Osteocyte (in vitro differentiated cells): Measurements from ENCODE around the gene NCAPG2. TPM values are rescaled to one million over a fixed set of nuclear protein-coding genes. Genes with fewer than 3 reads are reported as not detected.

Experiments
- DNase-seq: peaks from one replicate; pipeline ENCODE4 v3.0.0; 2021; ENCODE audit warnings: mixed read lengths; ENCODE audit not compliant: unreplicated experiment; ENCODE audit errors: extremely low spot score
- H3K27ac Mint-ChIP-seq: one replicate; pipeline ENCODE4 v1.8.0; 2021; ENCODE audit warnings: mild to moderate bottlenecking, mixed read lengths; ENCODE audit not compliant: unreplicated experiment
- H3K27me3 Mint-ChIP-seq: one replicate; pipeline ENCODE4 v1.8.0; 2021; ENCODE audit warnings: mixed read lengths; ENCODE audit not compliant: unreplicated experiment
- H3K36me3 Mint-ChIP-seq: one replicate; pipeline ENCODE4 v1.8.0; 2021; ENCODE audit warnings: mixed read lengths; ENCODE audit not compliant: unreplicated experiment
- H3K4me1 Mint-ChIP-seq: one replicate; pipeline ENCODE4 v1.8.0; 2021; ENCODE audit warnings: mixed read lengths; ENCODE audit not compliant: unreplicated experiment
- H3K4me3 Mint-ChIP-seq: one replicate; pipeline ENCODE4 v1.8.0; 2021; ENCODE audit warnings: mild to moderate bottlenecking, moderate library complexity, mixed read lengths; ENCODE audit not compliant: unreplicated experiment
- H3K9me3 Mint-ChIP-seq: one replicate; pipeline ENCODE4 v1.8.0; 2021; ENCODE audit warnings: mixed read lengths; ENCODE audit not compliant: unreplicated experiment
- total RNA-seq: library from RNA; stranded (reverse); gene quantifications from 2 replicates; pipeline ENCODE4 v1.2.1, GENCODE V29; 2021
- TF ChIP-seq, protein P1 (sequence below): fragments of 200-600 bp; sonication (generic); IDR thresholded peaks from 2 replicates; pipeline ENCODE4 v1.5.0; 2021; ENCODE audit warnings: antibody characterized with exemption, mild to moderate bottlenecking, moderate library complexity

NCAPG2 gene
- total RNA-seq, 1 donor from 2014 or later: 19.9 TPM

DNA sequence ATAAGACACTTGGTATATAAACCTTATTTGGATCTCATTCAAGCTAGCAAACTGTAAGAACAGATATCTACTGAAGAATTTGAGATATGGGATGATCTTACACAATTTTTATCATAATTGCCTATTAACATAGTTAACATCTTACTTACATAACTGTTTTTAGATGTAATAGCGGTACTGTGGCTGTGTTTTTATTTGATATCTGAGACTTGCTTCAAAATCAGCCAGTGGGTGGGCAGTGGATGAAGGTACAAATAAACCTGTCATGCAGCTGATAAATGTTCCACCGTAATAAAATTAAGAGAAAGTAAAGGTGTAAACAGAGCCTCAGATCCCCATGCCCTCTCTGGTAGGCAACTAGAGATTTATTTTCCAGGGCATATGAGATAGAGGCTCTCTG lies 88.6 kb downstream of the NCAPG2 start:
- DNase-seq: peak; percentile 17
- H3K4me1 Mint-ChIP-seq: peaks cover 18% of the 10 kb centered on the region
- no peak overlapping the region for H3K4me3 Mint-ChIP-seq
- H3K27ac Mint-ChIP-seq: no peak overlapping the region
- no peaks in the 10 kb centered on the region for H3K9me3 Mint-ChIP-seq
- no peaks in the 10 kb centered on the region for H3K36me3 Mint-ChIP-seq
- no peaks in the 10 kb centered on the region for H3K27me3 Mint-ChIP-seq
- TF ChIP-seq, protein P1, sequence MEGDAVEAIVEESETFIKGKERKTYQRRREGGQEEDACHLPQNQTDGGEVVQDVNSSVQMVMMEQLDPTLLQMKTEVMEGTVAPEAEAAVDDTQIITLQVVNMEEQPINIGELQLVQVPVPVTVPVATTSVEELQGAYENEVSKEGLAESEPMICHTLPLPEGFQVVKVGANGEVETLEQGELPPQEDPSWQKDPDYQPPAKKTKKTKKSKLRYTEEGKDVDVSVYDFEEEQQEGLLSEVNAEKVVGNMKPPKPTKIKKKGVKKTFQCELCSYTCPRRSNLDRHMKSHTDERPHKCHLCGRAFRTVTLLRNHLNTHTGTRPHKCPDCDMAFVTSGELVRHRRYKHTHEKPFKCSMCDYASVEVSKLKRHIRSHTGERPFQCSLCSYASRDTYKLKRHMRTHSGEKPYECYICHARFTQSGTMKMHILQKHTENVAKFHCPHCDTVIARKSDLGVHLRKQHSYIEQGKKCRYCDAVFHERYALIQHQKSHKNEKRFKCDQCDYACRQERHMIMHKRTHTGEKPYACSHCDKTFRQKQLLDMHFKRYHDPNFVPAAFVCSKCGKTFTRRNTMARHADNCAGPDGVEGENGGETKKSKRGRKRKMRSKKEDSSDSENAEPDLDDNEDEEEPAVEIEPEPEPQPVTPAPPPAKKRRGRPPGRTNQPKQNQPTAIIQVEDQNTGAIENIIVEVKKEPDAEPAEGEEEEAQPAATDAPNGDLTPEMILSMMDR: no peak

DNA sequence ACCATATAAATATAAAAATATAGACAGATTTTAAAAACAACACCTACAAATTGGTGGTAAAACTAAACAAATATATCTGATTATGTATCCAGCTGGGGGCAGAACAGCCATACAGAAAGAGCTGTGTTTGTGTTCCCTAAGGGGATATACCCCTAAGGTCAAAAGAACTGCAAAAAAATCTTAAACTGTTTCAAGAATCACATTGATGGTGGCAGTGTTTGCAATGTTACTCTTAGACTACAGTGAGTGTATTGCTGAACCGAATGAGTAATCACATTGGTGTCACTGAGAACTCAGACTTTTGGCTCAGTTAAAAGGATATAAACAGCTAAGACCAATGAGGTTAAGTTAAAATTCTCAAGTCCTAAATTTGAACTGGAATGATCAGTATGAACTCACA lies 89.9 kb downstream of the NCAPG2 start:
- no peak overlapping the region for H3K4me3 Mint-ChIP-seq
- no peak overlapping the region for H3K27ac Mint-ChIP-seq
- no peaks in the 10 kb centered on the region for H3K36me3 Mint-ChIP-seq
- DNase-seq: no peak
- TF ChIP-seq, protein P1: peak; percentile 24
- peaks cover 18% of the 10 kb centered on the region for H3K4me1 Mint-ChIP-seq
- H3K9me3 Mint-ChIP-seq: no peaks in the 10 kb centered on the region
- H3K27me3 Mint-ChIP-seq: no peaks in the 10 kb centered on the region

DNA sequence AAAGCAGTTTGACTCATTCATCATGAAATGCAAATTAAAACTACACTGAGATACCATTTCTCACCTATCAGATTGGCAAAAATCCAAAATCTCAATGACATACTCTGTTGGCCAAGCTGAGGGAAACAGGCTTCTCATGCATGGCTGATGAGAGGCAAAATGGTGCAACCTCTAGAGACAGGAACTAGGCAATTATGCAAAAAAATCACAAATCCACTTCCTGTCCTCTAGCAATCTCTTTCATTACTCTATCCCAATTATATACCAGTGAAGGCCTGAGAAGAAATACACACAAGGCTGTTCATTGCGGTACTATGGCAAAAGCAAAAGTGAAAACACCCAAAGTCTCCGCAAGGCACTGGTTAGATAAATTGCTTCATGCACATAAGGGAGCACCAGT lies 91.1 kb downstream of the NCAPG2 start:
- H3K36me3 Mint-ChIP-seq: no peaks in the 10 kb centered on the region
- H3K27ac Mint-ChIP-seq: no peak overlapping the region
- peaks cover 18% of the 10 kb centered on the region for H3K4me1 Mint-ChIP-seq
- TF ChIP-seq, protein P1: no peak
- H3K4me3 Mint-ChIP-seq: no peak overlapping the region
- no peak for DNase-seq
- no peaks in the 10 kb centered on the region for H3K9me3 Mint-ChIP-seq
- no peaks in the 10 kb centered on the region for H3K27me3 Mint-ChIP-seq

GRCh38 chr7:158612546-158612945 lies 92.1 kb downstream of the NCAPG2 start:
- Mint-ChIP-seq H3K9me3 (no peaks in the 10 kb centered on the region), H3K27me3 (no peaks in the 10 kb centered on the region), H3K4me1 (peaks cover 15% of the 10 kb centered on the region), H3K27ac (no peak overlapping the region), H3K36me3 (no peaks in the 10 kb centered on the region), H3K4me3 (no peak overlapping the region)
- TF ChIP-seq, protein P1: no peak
- DNase-seq: peak; percentile 51

DNA sequence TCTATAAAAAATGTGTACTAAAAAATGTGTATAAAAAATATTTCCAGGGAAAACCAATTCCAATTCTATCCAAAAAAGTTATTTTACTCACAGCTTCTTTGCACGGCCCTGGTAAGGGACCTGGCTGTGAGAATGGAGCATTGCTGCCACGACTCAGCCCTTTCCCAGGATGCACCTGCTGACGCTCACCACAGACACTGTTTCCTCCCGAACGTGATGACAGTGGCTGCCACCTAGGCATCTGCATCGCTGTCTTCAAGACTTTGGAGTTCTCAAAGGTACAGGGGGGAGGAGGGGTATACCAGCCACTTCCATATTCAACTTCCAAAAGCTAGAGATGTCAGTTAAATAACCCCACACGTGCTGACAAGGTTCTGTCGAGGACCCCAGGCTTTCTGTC lies 93.1 kb downstream of the NCAPG2 start:
- TF ChIP-seq, protein P1: no peak
- H3K9me3 Mint-ChIP-seq: no peaks in the 10 kb centered on the region
- H3K27ac Mint-ChIP-seq: no peak overlapping the region
- H3K36me3 Mint-ChIP-seq: no peaks in the 10 kb centered on the region
- DNase-seq: peak; percentile 34
- H3K4me3 Mint-ChIP-seq: no peak overlapping the region
- H3K27me3 Mint-ChIP-seq: no peaks in the 10 kb centered on the region
- H3K4me1 Mint-ChIP-seq: peaks cover 12% of the 10 kb centered on the region
